Psoas muscle (tissue), 8 donors: ENCODE data around the gene FBLL1. TPM values are rescaled to one million over a fixed set of nuclear protein-coding genes. Genes with fewer than 3 reads are reported as not detected.
"Not testable (repeated sequence)": the region's sequence is repeated elsewhere in the genome, so short reads cannot be mapped to it uniquely, and the experiment has no call there.

Source experiments
- ATAC-seq, 4 donors: fragments of 200-7000 bp; cut with Tn5 transposase; one replicate each; pipeline ENCODE4 v1.9.1; 2020; ENCODE audit warnings: moderate library complexity in 3 of 4, mild to moderate bottlenecking in 2 of 4
- DNase-seq, 2 donors: peaks; one replicate each; pipeline ENCODE4 v3.0.0-alpha.2; 2020
- H3K27ac ChIP-seq: fragments of 200-600 bp; one replicate; pipeline ENCODE4 v1.8.0; 2022
- H3K27me3 ChIP-seq, 3 donors: fragments of 200-600 bp in 1 of 3; one replicate each; pipeline versions ENCODE4 v1.6.1 to v1.8.0; 2013 to 2022; ENCODE audit warnings: low read length in 2 of 3, mild to moderate bottlenecking in 2 of 3, moderate library complexity in 1 of 3; ENCODE audit not compliant: insufficient read depth in 3 of 3
- H3K36me3 ChIP-seq, 2 donors: fragments of 200-600 bp in 1 of 2; one replicate each; pipeline versions ENCODE4 v1.6.1 to v1.8.0; 2013 to 2022; ENCODE audit warnings: low read depth in 1 of 2, mild to moderate bottlenecking in 1 of 2, moderate library complexity in 1 of 2; ENCODE audit not compliant: insufficient read depth in 1 of 2
- H3K4me1 ChIP-seq: fragments of 200-600 bp; one replicate; pipeline ENCODE4 v1.8.0; 2022
- H3K4me3 ChIP-seq: fragments of 200-600 bp; one replicate; pipeline ENCODE4 v1.8.0; 2022; ENCODE audit warnings: mild to moderate bottlenecking
- H3K9me3 ChIP-seq: fragments of 200-600 bp; one replicate; pipeline ENCODE4 v1.8.0; 2022
- WGBS, 3 donors: extraction: QIAGEN DNeasy Blood & Tissue Kit; methylation state at CpG; one replicate each; pipeline versions ENCODE4 v1.1.6 to v1.1.7; 2013; 5-methylcytosine and 5-hydroxymethylcytosine counted together
- intact Hi-C, 2 donors: fragments of 100-400 bp; cut with DNase I; formaldehyde crosslinking; loops; one replicate each; pipeline versions ENCODE4 v1.11.0 to v1.14.2; 2022
- polyA plus RNA-seq, 3 donors: library from polyadenylated mRNA; stranded (reverse); fragments of 200-250 nt; gene quantifications; one replicate each; pipeline ENCODE4 v1.2.3, GENCODE V29; 2013
- total RNA-seq, 4 donors: library from RNA; stranded (reverse); fragmentation: NEBNext Ultra II Directional in 2 of 4; extraction: Animal tissue kit (Norgen Biotek cat#: 25700) in 2 of 4; gene quantifications; one replicate each; pipeline versions ENCODE4 v1.2.1 to v1.2.4, GENCODE V29; 2021 to 2023
- TF ChIP-seq, protein P1 (sequence below): fragments of 200-600 bp; IDR thresholded peaks from one replicate; pipeline ENCODE4 v1.8.0; 2022; ENCODE audit warnings: antibody characterized with exemption
- donor health status: healthy with polysubstance abuse.
- donor health status: DM: no; HTN: no; CAD: no; lungs with moderate emphysema.
- donor health status: Bipolar disorder and iron deficiency.
- donor health status: healthy.
- donor health status: DM: yes; HTN: yes; CAD: no.
- donor health status: DM: no; HTN: no; CAD: no.
- donor health status: DM: no; HTN: no; CAD: no.
- donor health status: DM: yes; HTN: yes; CAD: no.

Gene FBLL1
- total and polyA plus RNA-seq, 7 donors = 0.05 to 0.21 (median 0.20) TPM; not detected in 4

DNA sequence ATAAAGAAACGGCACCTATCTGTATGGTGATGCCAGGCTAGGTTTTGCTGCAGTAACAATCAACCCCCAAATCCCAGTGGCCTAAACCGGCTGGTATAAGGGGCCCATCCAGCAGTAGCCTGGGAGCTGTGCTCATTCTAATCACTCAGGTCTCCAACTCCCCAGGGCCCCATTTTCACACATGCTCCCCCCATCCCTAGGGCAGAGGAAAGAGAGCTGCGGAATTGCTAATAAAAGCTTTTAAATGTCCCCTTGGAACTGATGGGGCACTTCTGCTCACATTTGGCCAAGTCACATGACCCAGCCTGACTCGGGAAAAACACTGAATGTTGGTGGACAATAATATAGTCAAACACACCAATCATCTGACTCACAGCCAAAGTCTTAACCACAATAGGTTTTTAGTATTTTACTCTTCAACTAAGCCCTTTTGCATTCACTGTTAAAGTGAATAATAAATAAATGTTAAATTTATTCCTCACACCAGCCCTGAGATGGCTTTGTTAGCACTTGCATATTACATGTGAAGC lies 1.6 kb downstream of the FBLL1 start:
- TF ChIP-seq, protein P1, sequence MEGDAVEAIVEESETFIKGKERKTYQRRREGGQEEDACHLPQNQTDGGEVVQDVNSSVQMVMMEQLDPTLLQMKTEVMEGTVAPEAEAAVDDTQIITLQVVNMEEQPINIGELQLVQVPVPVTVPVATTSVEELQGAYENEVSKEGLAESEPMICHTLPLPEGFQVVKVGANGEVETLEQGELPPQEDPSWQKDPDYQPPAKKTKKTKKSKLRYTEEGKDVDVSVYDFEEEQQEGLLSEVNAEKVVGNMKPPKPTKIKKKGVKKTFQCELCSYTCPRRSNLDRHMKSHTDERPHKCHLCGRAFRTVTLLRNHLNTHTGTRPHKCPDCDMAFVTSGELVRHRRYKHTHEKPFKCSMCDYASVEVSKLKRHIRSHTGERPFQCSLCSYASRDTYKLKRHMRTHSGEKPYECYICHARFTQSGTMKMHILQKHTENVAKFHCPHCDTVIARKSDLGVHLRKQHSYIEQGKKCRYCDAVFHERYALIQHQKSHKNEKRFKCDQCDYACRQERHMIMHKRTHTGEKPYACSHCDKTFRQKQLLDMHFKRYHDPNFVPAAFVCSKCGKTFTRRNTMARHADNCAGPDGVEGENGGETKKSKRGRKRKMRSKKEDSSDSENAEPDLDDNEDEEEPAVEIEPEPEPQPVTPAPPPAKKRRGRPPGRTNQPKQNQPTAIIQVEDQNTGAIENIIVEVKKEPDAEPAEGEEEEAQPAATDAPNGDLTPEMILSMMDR = no peak
- Histone ChIP-seq H3K9me3 (no peaks in the 10 kb centered on the region), H3K27me3 (peaks cover 2 to 48% (median 17%) of the 10 kb centered on the region in 3 donors), H3K36me3 (no peaks in the 10 kb centered on the region), H3K4me1 (no peaks in the 10 kb centered on the region), H3K4me3 (no peak overlapping the region), H3K27ac (no peak overlapping the region)
- intact Hi-C loops = no loop called here
- DNase-seq = no peak
- no peak for ATAC-seq
- WGBS, 3 donors = 59 to 69% (median 64%) methylated on average over 4 of the region's 4 CpGs

DNA sequence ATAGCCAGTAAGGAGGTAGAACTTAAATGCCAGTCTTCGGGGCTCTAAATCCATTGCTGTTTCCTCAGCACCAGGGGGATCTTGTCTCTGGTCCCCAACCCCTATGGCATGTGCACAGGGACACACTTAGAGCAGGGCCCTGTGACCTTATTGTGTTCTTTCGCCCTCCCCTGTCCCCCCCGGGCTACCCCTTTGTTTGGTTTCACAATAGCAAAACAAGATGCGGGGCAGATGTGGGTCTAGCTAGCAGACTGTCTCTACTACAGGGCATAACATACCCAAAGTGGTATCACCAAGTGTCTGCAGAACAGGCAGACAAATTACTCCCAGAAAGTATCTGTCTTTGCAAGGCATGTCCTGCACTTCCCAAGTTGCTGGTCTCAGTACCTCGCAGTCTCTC lies 2.1 kb downstream of the FBLL1 start:
- TF ChIP-seq, protein P1 = no peak
- WGBS, 3 donors = 68 to 78% (median 71%) methylated on average over 5 of the region's 5 CpGs
- Histone ChIP-seq H3K4me3 (no peak overlapping the region), H3K9me3 (no peaks in the 10 kb centered on the region), H3K36me3 (no peaks in the 10 kb centered on the region), H3K4me1 (no peaks in the 10 kb centered on the region), H3K27me3 (peaks cover 2 to 48% (median 17%) of the 10 kb centered on the region in 3 donors), H3K27ac (no peak overlapping the region)
- DNase-seq (no peak), ATAC-seq (no peak)
- intact Hi-C loops = no loop called here

DNA sequence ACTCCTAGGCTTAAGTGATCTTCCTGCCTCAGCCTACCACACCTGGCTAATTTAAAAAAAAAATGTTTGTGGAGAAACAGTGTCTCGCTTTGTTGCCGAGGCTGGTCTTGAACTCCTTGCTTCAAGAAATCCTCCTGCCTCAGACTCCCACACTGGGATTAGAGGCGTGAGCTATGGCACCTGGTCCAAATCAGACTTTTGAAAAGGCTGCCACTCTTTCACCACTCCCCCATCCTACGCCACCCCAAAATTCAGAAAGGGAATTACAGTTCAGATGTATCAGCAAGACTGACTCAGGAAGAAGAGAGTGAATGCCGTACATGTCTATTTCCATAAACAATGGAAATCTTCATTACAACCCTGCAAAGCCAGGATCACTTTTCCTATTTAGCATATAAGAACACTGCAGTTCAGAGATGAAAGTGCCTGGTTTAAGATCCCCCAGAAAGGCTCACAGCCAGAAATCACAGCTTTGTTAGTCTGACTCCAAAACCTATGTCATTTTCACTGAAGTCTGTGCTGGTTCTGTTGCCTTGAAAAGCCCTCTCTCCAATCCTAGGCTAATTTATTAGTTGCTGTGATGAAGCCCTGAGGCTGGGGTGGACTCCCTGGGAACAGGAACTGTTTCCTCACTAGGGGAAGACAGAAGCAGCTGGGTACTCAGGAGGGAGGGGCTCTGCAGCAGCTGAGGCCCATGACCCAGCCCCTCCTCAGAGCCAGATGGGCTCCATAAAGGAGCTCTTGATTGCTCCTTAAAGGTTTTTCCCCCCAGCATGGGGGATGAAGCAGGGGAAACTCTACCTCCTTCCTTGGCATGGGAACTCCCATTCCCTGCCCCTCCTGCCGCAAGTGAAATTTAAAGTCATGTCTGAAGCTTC lies 3.1 kb downstream of the FBLL1 start:
- intact Hi-C loops = no loop called here

DNA sequence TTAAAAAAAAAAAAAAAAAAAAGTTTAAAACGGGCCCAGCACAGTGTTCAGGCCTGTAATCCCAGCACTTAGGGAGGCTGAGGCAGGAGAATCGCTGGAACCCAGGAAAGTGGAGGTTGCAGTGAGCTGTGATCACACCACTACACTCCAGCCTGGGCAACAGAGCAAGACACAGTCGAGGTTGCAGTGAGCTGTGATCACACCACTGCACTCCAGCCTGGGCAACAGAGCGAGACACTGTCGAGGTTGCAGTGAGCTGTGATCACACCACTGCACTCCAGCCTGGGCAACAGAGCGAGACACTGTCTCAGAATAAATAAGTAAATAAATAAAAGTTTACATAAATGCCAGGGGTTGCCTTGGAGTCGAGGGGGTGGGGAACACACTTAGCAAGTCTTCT lies 5.2 kb downstream of the FBLL1 start:
- H3K4me1 ChIP-seq, DNase-seq, H3K4me3 ChIP-seq, H3K27ac ChIP-seq, intact Hi-C loops, ATAC-seq, H3K9me3 ChIP-seq, H3K36me3 ChIP-seq: not testable (repeated sequence)
- 81 to 86% (median 83%) methylated on average over 7 of the region's 7 CpGs for WGBS, 3 donors
- peaks cover 2 to 36% (median 17%) of the 10 kb centered on the region in 3 donors for H3K27me3 ChIP-seq

More for the DNA sequence above, 3.1 kb downstream of the FBLL1 start:
- no peaks in the 10 kb centered on the region for H3K36me3 ChIP-seq
- ATAC-seq (no peak), DNase-seq (no peak)
- no peaks in the 10 kb centered on the region for H3K4me1 ChIP-seq
- H3K27me3 ChIP-seq = peaks cover 2 to 48% (median 17%) of the 10 kb centered on the region in 3 donors
- no peak overlapping the region for H3K27ac ChIP-seq
- TF ChIP-seq, protein P1 = no peak
- 58 to 61% (median 60%) methylated on average over 6 of the region's 6 CpGs for WGBS, 3 donors
- no peaks in the 10 kb centered on the region for H3K9me3 ChIP-seq
- H3K4me3 ChIP-seq = no peak overlapping the region

DNA sequence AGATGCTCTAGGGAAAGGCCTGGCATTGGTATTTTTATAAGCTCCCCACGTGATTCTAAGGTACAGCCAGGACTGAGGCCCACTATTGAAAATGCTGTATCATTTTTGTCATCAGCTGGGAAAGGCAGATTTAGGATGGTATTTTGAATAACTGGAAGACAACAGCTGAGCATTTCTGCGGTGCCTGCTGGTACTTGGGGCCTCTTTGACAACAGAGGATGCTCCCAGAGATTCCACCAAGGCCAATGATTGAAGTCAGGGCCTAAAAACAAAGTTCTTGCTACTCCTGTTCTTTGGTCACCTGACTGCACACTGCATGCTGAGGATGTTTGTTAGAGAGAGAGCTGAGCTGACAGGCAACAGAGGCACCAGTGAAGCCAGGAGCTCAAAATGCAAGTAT lies 8.1 kb downstream of the FBLL1 start:
- intact Hi-C loops = no loop called here
- TF ChIP-seq, protein P1 = no peak
- H3K27me3 ChIP-seq = peaks cover 0 to 11% (median 2%) of the 10 kb centered on the region in 3 donors
- DNase-seq = no peak
- no peak for ATAC-seq
- no peak overlapping the region for H3K4me3 ChIP-seq
- H3K4me1 ChIP-seq = no peaks in the 10 kb centered on the region
- no peak overlapping the region for H3K27ac ChIP-seq
- 60 to 69% (median 65%) methylated on average over 2 of the region's 2 CpGs for WGBS, 3 donors
- H3K9me3 ChIP-seq = no peaks in the 10 kb centered on the region
- H3K36me3 ChIP-seq = no peaks in the 10 kb centered on the region
